IMR-90 (cell line): ENCODE data around the gene ADGB. TPM values are rescaled to one million over a fixed set of nuclear protein-coding genes. Genes with fewer than 3 reads are reported as not detected.

Experiments used
- ATAC-seq: fragments of 200-7000 bp; cut with Tn5 transposase; 2 replicates; pipeline ENCODE4 v1.9.1; 2020; ENCODE audit warnings: low read depth, mild to moderate bottlenecking, moderate library complexity
- BruUV-seq: library from RNA; stranded (reverse); fragments of 400-500 nt; replicated peaks from 2 replicates; lab custom pipeline; 2021; lab: Mats Ljungman, UMichigan
- CTCF ChIA-PET: fragments of 300-600 bp; formaldehyde crosslinking; extraction: SDS; loops from one replicate; lab custom pipeline; 2021; ENCODE audit warnings: antibody characterized with exemption; lab: Yijun Ruan, JAX
- POLR2A ChIA-PET: fragments of 300-600 bp; sonication (Branson Sonifier 250); formaldehyde crosslinking; loops from one replicate; lab custom pipeline; 2022; ENCODE audit warnings: antibody characterized with exemption; ENCODE audit not compliant: unreplicated experiment; lab: Charles Lee
- DNase-seq: peaks from one replicate; pipeline ENCODE4 v3.0.0; 2013
- H2AFZ ChIP-seq: replicated peaks from 2 replicates; pipeline ENCODE3; 2013; ENCODE audit warnings: low read length, mild to moderate bottlenecking; ENCODE audit not compliant: poor library complexity
- H2AK5ac ChIP-seq: 2 replicates; pipeline ENCODE4 v1.6.1; 2013; ENCODE audit warnings: low read depth, low read length, inconsistent platforms
- H2AK9ac ChIP-seq: replicated peaks from 2 replicates; pipeline ENCODE3; 2013; ENCODE audit warnings: mild to moderate bottlenecking, low read depth, low read length, moderate library complexity; ENCODE audit not compliant: poor library complexity
- H2BK120ac ChIP-seq: 2 replicates; pipeline ENCODE4 v1.6.1; 2013; ENCODE audit warnings: low read depth, low read length, inconsistent platforms
- H2BK15ac ChIP-seq: 3 replicates; pipeline ENCODE4 v1.6.1; 2013; ENCODE audit warnings: low read depth, low read length, inconsistent platforms
- H2BK20ac ChIP-seq: 2 replicates; pipeline ENCODE4 v1.6.1; 2013; ENCODE audit warnings: low read depth, mild to moderate bottlenecking, inconsistent platforms, low read length, moderate library complexity
- H2BK5ac ChIP-seq: 2 replicates; pipeline ENCODE4 v1.6.1; 2013; ENCODE audit warnings: mild to moderate bottlenecking, low read depth, low read length, inconsistent platforms; ENCODE audit not compliant: poor library complexity, severe bottlenecking
- H3K14ac ChIP-seq: replicated peaks from 2 replicates; pipeline ENCODE4 v1.6.1; 2013; ENCODE audit warnings: low read depth, low read length, inconsistent platforms
- H3K18ac ChIP-seq: 2 replicates; pipeline ENCODE4 v1.6.1; 2013; ENCODE audit warnings: low read depth, low read length, control low read depth
- H3K23ac ChIP-seq: 2 replicates; pipeline ENCODE4 v1.6.1; 2013; ENCODE audit warnings: low read depth, low read length, inconsistent platforms
- H3K27ac ChIP-seq: 2 replicates; pipeline ENCODE4 v1.5.1; 2013; ENCODE audit warnings: mild to moderate bottlenecking, control low read depth, low read length; ENCODE audit not compliant: insufficient read depth
- H3K27me3 ChIP-seq: 2 replicates; pipeline ENCODE4 v1.6.1; 2013; ENCODE audit warnings: low read length; ENCODE audit not compliant: control insufficient read depth, insufficient read depth
- H3K36me3 ChIP-seq: 2 replicates; pipeline ENCODE4 v1.6.1; 2013; ENCODE audit warnings: low read length, mixed read lengths; ENCODE audit not compliant: control insufficient read depth, insufficient read depth
- H3K4ac ChIP-seq: 2 replicates; pipeline ENCODE4 v1.6.1; 2013; ENCODE audit warnings: low read depth, low read length, inconsistent platforms
- H3K4me1 ChIP-seq: 2 replicates; pipeline ENCODE4 v1.6.1; 2013; ENCODE audit warnings: low read length, mixed read lengths; ENCODE audit not compliant: control insufficient read depth, insufficient read depth
- H3K4me2 ChIP-seq: 2 replicates; pipeline ENCODE4 v1.6.1; 2013; ENCODE audit warnings: low read depth, mild to moderate bottlenecking, control low read depth, low read length, moderate library complexity
- H3K4me3 ChIP-seq: 2 replicates; pipeline ENCODE4 v1.5.1; 2013; ENCODE audit warnings: low read depth, mild to moderate bottlenecking, control low read depth, low read length, moderate library complexity; ENCODE audit not compliant: insufficient read depth
- H3K56ac ChIP-seq: 2 replicates; pipeline ENCODE4 v1.6.1; 2013; ENCODE audit warnings: low read length, inconsistent platforms; ENCODE audit not compliant: insufficient read depth; ENCODE audit errors: extremely low read depth
- H3K79me1 ChIP-seq, 2 experiments: 2 replicates each; pipeline ENCODE4 v1.6.1; 2013; ENCODE audit warnings: low read length in 2 of 2, inconsistent platforms in 1 of 2, low read depth in 1 of 2
- H3K9ac ChIP-seq: 2 replicates; pipeline ENCODE4 v1.6.1; 2013; ENCODE audit warnings: low read depth, low read length, control low read depth
- H3K9me1 ChIP-seq: 2 replicates; pipeline ENCODE4 v1.6.1; 2013; ENCODE audit warnings: low read length, inconsistent platforms; ENCODE audit not compliant: insufficient read depth
- H3K9me3 ChIP-seq: 2 replicates; pipeline ENCODE4 v1.6.1; 2013; ENCODE audit warnings: low read length; ENCODE audit not compliant: control insufficient read depth, insufficient read depth
- H4K20me1 ChIP-seq: 2 replicates; pipeline ENCODE4 v1.6.1; 2013; ENCODE audit warnings: low read length, inconsistent platforms; ENCODE audit not compliant: insufficient read depth
- H4K5ac ChIP-seq: 2 replicates; pipeline ENCODE4 v1.6.1; 2013; ENCODE audit warnings: mild to moderate bottlenecking, low read depth, low read length, control low read depth
- H4K8ac ChIP-seq, 2 experiments: 2 replicates each; pipeline ENCODE4 v1.6.1; 2013; ENCODE audit warnings: low read depth in 2 of 2, low read length in 2 of 2, control low read depth in 1 of 2, inconsistent platforms in 1 of 2
- H4K91ac ChIP-seq: 2 replicates; pipeline ENCODE4 v1.6.1; 2013; ENCODE audit warnings: low read depth, low read length, inconsistent platforms; ENCODE audit not compliant: insufficient read depth
- BHLHE40 ChIP-seq: fragments of 150-350 bp; IDR thresholded peaks from 2 replicates; pipeline ENCODE4 v1.6.1; 2016; ENCODE audit warnings: mild to moderate bottlenecking, low read depth, low read length
- CEBPB ChIP-seq: IDR thresholded peaks from 2 replicates; pipeline ENCODE4 v1.6.1; 2012; ENCODE audit warnings: low read depth, low read length, improper control_type of control experiment
- CHD1 ChIP-seq: IDR thresholded peaks from 2 replicates; pipeline ENCODE4 v1.6.1; 2012; ENCODE audit warnings: low read depth, low read length, improper control_type of control experiment
- FOS ChIP-seq: fragments of 150-350 bp; IDR thresholded peaks from 2 replicates; pipeline ENCODE4 v1.6.1; 2016; ENCODE audit warnings: low read depth, low read length
- MAFK ChIP-seq: IDR thresholded peaks from 2 replicates; pipeline ENCODE4 v1.6.1; 2012; ENCODE audit warnings: low read depth, low read length, improper control_type of control experiment
- MAZ ChIP-seq: IDR thresholded peaks from 2 replicates; pipeline ENCODE4 v1.6.1; 2012; ENCODE audit warnings: low read depth, mild to moderate bottlenecking, low read length, improper control_type of control experiment, moderate library complexity, borderline replicate concordance
- NFE2L2 ChIP-seq: fragments of 150-350 bp; IDR thresholded peaks from 2 replicates; pipeline ENCODE4 v1.6.1; 2016; ENCODE audit warnings: low read depth, mild to moderate bottlenecking, low read length
- POLR2A ChIP-seq: IDR thresholded peaks from 2 replicates; pipeline ENCODE4 v1.6.1; 2012; ENCODE audit warnings: mild to moderate bottlenecking, low read depth, low read length
- RFX5 ChIP-seq: IDR thresholded peaks from 2 replicates; pipeline ENCODE4 v1.8.0; 2012; ENCODE audit warnings: low read depth, mild to moderate bottlenecking, low read length, moderate library complexity
- SMC3 ChIP-seq: fragments of 150-350 bp; IDR thresholded peaks from 2 replicates; pipeline ENCODE4 v1.6.1; 2016; ENCODE audit warnings: low read depth, mild to moderate bottlenecking, antibody characterized with exemption, low read length, moderate library complexity
- WGBS, 2 experiments: methylation state at CpG; one replicate each; pipeline versions ENCODE4 v1.1.5 to v1.1.7; 2013; ENCODE audit warnings: missing lambda C conversion rate in 2 of 2; ENCODE audit not compliant: insufficient read length in 1 of 2; ENCODE audit errors: extremely low coverage in 2 of 2; 5-methylcytosine and 5-hydroxymethylcytosine counted together
- dilution Hi-C: fragments of 300-500 bp; cut with HindIII; formaldehyde crosslinking; loops from one replicate; pipeline ENCODE4 v1.14.3; 2018; ENCODE audit warnings: low sequenced_read_pairs; ENCODE audit not compliant: unreplicated experiment
- in situ Hi-C: fragments of 300-500 bp; cut with MboI; formaldehyde crosslinking; loops from 3 replicates; pipeline ENCODE4 v1.14.3; 2019; ENCODE audit warnings: low sequenced_read_pairs, inconsistent platforms, mixed read lengths
- intact Hi-C: fragments of 100-400 bp; cut with micrococcal nuclease; formaldehyde crosslinking; loops from 2 replicates; pipeline ENCODE4 v1.10.0; 2022
- polyA plus RNA-seq, 3 experiments: library from polyadenylated mRNA; depleted of rRNA; stranded (reverse); fragments of >200 nt; gene quantifications; 2 replicates each; pipeline ENCODE4 v1.2.3, GENCODE V29; 2012; ENCODE audit warnings: low replicate concordance in 1 of 3
- total RNA-seq: library from RNA; depleted of rRNA; stranded (reverse); fragments of >200 nt; gene quantifications from 2 replicates; pipeline ENCODE4 v1.2.3, GENCODE V29; 2012
- TF ChIP-seq, protein P1 (sequence below): fragments of 150-350 bp; IDR thresholded peaks from 2 replicates; pipeline ENCODE4 v1.6.1; 2017; ENCODE audit warnings: mild to moderate bottlenecking, antibody characterized with exemption, low read length, low read depth
- TF ChIP-seq, protein P2 (sequence below): fragments of 150-350 bp; IDR thresholded peaks from 2 replicates; pipeline ENCODE4 v1.6.1; 2016; ENCODE audit warnings: low read depth, mild to moderate bottlenecking, low read length, moderate library complexity, borderline replicate concordance

Gene ADGB
- total and polyA plus RNA-seq, 2 of the 4 experiments (the other 2 are of a cell fraction) = not detected

DNA sequence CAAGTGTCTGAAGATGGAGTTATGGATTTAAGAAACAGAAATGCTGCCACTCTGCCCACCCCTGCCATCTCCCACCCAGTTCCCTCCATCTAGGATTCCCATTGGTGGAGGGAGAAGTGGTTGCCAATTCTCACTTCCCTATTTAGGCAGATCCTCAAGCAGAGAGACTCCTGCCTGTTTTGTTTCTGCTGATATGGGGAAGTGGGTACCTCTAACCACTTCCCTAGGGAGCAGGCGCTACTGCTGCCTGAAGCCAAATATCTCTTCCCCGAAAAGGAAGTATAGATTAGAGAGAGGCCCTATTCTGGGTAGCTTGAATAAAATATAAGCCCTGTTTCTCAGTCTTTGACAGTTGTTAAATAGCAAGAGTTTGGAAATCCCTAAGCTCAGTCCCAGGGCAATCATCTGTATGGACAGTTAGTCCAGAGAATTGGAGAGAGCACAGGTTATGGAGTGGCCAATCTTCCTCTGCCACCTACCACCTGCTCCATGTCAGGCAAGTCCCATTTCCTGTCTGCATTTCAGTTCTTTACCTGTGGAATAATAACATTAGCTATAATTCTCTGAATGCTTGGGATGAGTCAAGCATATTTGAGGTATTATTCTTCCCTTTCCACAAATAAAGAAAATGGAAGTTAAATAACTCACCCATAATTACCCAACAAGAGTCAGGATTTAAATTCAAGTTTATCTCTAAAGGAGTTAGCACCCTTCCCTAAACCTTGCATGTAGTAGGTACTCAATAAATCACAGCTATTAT is 2.6 kb upstream of the ADGB start:
- Histone ChIP-seq H3K4me3 (no peak overlapping the region), H3K9me1 (no peaks in the 10 kb centered on the region), H3K56ac (no peak overlapping the region), H3K23ac (no peak overlapping the region), H2AK5ac (no peak overlapping the region), H4K91ac (no peak overlapping the region), H2BK20ac (no peak overlapping the region), H4K5ac (no peak overlapping the region), H2AK9ac (no peak overlapping the region), H4K8ac (no peak overlapping the region), H4K20me1 (no peaks in the 10 kb centered on the region), H3K27ac (no peak overlapping the region), H3K36me3 (no peaks in the 10 kb centered on the region), H3K79me1 (no peaks in the 10 kb centered on the region), H2BK5ac (no peak overlapping the region), H3K9me3 (no peaks in the 10 kb centered on the region), H2AFZ (no peak overlapping the region), H3K4me2 (no peak overlapping the region), H3K4ac (no peak overlapping the region), H3K27me3 (peaks cover 3% of the 10 kb centered on the region; the same call in 1 of the 2 replicates), H3K9ac (no peak overlapping the region), H3K4me1 (no peaks in the 10 kb centered on the region), H2BK15ac (no peak overlapping the region), H2BK120ac (no peak overlapping the region), H3K14ac (no peak overlapping the region), H3K18ac (no peak overlapping the region)
- ChIA-PET CTCF (interaction anchor here (0.7 kb wide), 1 partner anchor 35 kb away, joined by 3 read pairs; no protein-coding TSS in a partner anchor), POLR2A (no interaction called here)
- no CpG with 5 or more reads among the region's 2 CpGs for WGBS, 2 experiments
- ATAC-seq (no peak), DNase-seq (no peak)
- intact Hi-C loops (no loop called here), in situ Hi-C loops (no loop called here), dilution Hi-C loops (no loop called here)
- BruUV-seq = no TSS peak
- no peak for TF ChIP-seq RFX5
- no peak for TF ChIP-seq MAZ
- TF ChIP-seq, protein P1, sequence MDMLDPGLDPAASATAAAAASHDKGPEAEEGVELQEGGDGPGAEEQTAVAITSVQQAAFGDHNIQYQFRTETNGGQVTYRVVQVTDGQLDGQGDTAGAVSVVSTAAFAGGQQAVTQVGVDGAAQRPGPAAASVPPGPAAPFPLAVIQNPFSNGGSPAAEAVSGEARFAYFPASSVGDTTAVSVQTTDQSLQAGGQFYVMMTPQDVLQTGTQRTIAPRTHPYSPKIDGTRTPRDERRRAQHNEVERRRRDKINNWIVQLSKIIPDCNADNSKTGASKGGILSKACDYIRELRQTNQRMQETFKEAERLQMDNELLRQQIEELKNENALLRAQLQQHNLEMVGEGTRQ = no peak
- TF ChIP-seq SMC3 = no peak
- TF ChIP-seq CHD1 = no peak
- TF ChIP-seq FOS = no peak
- TF ChIP-seq POLR2A = no peak
- TF ChIP-seq MAFK = no peak
- TF ChIP-seq, protein P2, sequence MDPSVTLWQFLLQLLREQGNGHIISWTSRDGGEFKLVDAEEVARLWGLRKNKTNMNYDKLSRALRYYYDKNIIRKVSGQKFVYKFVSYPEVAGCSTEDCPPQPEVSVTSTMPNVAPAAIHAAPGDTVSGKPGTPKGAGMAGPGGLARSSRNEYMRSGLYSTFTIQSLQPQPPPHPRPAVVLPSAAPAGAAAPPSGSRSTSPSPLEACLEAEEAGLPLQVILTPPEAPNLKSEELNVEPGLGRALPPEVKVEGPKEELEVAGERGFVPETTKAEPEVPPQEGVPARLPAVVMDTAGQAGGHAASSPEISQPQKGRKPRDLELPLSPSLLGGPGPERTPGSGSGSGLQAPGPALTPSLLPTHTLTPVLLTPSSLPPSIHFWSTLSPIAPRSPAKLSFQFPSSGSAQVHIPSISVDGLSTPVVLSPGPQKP = no peak
- TF ChIP-seq BHLHE40 = no peak
- no peak for TF ChIP-seq CEBPB
- no peak for TF ChIP-seq NFE2L2
